Measurements from ENCODE around the gene EPB41L1.

GRCh38 chr20:36249450-36249849, 94.9 kb downstream of the EPB41L1 start:
- TF ChIP-seq POLR2AphosphoS5 (IDR thresholded peaks at IDR 0.05; ENCODE audit: low read depth, low read length) (no peak), REST (IDR thresholded peaks at IDR 0.05; ENCODE audit: insufficient read depth in 1 of 2, low read depth in 2 of 2, low read length in 2 of 2) (no peak), TAF1 (IDR thresholded peaks at IDR 0.05; ENCODE audit: borderline replicate concordance, insufficient read depth, low read length) (no peak)

All from PFSK-1 (cell line).